GM20000 (cell line): Measurements from ENCODE around the gene CNTD1.

Experiments
- DNase-seq: peaks from one replicate; pipeline ENCODE4 v3.0.0; 2012; ENCODE audit warnings: low spot score
- TF ChIP-seq, protein P1 (sequence below): IDR thresholded peaks from 2 replicates; pipeline ENCODE4 v1.5.1; 2012; ENCODE audit warnings: mild to moderate bottlenecking, control low read depth; ENCODE audit errors: extremely low read depth, missing control alignments

The CNTD1 gene

DNA sequence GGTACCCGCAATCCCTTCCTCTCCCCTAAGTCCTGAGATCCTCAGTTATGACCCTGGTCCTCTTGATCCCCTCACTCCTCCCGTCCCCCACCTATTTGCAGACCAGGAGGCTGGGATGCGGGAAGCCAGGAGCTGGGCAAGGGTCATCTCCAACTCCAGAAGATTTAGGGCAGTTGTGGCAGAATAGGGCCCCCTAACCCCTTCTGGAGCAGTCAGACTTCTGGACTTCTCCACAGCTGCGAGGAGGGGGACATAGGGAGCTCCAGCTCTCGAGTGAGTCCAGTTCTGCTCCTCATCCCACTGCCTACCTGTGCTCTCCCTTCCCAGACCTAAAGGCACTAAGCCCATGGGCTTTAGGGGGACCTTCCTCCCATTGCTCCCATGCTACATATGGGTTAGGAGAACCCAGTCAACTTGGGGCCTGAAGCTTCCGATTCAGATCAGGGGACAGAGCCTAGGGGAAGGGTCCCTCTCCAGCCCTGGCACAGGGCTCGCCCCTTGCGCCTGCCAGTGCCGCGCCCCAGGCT, 17.0 kb upstream of the CNTD1 start:
- peak; percentile 43 for DNase-seq
- TF ChIP-seq, protein P1, sequence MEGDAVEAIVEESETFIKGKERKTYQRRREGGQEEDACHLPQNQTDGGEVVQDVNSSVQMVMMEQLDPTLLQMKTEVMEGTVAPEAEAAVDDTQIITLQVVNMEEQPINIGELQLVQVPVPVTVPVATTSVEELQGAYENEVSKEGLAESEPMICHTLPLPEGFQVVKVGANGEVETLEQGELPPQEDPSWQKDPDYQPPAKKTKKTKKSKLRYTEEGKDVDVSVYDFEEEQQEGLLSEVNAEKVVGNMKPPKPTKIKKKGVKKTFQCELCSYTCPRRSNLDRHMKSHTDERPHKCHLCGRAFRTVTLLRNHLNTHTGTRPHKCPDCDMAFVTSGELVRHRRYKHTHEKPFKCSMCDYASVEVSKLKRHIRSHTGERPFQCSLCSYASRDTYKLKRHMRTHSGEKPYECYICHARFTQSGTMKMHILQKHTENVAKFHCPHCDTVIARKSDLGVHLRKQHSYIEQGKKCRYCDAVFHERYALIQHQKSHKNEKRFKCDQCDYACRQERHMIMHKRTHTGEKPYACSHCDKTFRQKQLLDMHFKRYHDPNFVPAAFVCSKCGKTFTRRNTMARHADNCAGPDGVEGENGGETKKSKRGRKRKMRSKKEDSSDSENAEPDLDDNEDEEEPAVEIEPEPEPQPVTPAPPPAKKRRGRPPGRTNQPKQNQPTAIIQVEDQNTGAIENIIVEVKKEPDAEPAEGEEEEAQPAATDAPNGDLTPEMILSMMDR: no peak

DNA sequence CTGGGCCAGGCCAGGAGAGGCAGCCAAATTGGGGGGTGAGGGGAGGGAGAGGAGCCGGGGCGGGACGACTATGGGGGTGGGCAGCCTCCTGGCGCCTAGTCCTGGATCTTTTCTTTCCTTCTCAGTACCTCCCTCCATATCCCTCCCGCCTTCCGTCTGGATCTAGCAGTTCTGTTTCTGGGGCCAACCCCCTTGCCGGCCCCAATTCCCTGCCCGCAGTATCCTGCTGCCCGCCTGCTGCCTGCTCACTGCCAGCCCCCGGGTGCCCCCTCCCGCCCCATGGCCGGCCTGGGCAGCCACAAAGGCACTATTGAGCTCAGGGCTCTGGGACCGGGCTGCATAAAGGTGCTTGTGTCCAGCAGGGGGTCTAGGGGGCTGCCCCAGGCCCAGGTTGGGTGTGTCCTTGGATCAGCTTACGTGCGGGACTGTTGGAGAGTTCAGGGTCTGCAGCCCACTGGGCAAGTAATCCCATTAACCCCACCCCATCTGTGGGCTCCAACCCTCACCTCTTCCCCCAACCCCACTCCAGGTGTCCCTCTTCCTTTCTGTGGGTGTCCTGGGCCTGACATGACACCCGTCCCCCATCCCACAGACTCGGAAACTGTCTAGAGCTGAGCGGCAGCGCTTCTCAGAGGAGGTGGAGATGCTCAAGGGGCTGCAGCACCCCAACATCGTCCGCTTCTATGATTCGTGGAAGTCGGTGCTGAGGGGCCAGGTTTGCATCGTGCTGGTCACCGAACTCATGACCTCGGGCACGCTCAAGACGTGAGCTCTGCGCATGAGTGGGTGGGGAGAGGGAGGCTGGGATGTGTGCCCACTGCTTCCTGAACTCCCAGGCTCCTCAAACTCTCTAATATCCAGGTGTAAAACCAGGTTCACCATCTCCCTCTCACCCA, 16.2 kb upstream of the CNTD1 start:
- TF ChIP-seq, protein P1: no peak
- no peak for DNase-seq

DNA sequence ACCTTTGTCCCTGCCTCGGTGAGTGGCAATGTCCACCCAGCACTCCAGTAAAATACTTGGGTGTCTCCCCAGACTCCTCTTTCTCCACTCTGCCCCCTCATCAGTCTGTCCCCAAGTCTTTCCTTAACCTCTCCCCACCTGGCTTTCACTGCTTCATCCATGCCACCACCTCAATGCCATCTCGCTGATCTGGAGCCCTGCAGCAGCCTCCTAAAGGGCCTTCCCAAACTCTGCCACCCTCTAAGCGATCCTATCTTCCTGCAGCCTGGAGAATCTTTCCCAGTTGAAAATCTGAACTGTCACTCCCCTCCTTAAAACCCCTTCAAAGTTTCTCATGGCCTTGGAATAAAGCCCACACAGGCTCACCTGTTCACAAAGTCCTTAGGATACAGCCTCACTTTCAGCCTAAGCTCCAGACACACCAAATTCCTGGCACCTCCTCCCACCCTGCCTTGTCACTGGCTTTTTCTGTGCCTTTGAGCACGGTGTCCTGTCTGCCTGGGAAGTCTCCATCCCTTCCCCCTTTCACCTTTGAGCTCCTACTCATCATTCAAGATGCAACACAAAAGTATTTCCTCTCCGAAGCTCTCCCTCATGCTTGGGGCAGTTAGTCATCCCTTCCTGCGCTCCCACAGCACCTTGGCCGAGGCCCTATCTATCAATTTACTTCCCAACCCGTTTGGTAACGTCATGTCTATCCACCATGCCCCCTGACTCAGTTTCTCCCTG, 15.4 kb upstream of the CNTD1 start:
- TF ChIP-seq, protein P1: no peak

DNA sequence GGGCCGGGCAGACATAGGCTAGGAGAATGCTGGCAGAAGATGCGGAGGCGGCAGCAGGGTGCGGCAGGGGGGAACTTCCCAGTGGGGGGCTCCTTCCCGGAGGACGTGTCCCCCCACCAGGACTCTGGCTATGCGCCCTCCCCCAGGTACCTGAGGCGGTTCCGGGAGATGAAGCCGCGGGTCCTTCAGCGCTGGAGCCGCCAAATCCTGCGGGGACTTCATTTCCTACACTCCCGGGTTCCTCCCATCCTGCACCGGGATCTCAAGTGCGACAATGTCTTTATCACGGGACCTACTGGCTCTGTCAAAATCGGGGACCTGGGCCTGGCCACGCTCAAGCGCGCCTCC, 14.9 kb upstream of the CNTD1 start:
- DNase-seq: no peak
- TF ChIP-seq, protein P1: no peak

More for the DNA sequence above, 15.4 kb upstream of the CNTD1 start:
- no peak for DNase-seq

DNA sequence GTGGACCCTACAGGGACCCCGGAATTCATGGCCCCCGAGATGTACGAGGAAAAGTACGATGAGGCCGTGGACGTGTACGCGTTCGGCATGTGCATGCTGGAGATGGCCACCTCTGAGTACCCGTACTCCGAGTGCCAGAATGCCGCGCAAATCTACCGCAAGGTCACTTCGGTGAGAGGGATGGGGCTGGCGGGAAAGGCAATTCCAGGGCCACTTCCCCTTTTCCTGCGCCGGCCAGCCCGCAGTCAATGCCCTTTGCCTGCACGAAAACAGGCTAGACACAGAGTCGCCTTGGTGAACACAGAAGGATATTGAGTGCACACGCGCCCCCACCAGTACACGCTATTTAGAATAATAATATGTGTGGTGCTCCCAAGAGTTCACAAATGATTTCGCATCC, 14.3 kb upstream of the CNTD1 start:
- TF ChIP-seq, protein P1: no peak
- no peak for DNase-seq

DNA sequence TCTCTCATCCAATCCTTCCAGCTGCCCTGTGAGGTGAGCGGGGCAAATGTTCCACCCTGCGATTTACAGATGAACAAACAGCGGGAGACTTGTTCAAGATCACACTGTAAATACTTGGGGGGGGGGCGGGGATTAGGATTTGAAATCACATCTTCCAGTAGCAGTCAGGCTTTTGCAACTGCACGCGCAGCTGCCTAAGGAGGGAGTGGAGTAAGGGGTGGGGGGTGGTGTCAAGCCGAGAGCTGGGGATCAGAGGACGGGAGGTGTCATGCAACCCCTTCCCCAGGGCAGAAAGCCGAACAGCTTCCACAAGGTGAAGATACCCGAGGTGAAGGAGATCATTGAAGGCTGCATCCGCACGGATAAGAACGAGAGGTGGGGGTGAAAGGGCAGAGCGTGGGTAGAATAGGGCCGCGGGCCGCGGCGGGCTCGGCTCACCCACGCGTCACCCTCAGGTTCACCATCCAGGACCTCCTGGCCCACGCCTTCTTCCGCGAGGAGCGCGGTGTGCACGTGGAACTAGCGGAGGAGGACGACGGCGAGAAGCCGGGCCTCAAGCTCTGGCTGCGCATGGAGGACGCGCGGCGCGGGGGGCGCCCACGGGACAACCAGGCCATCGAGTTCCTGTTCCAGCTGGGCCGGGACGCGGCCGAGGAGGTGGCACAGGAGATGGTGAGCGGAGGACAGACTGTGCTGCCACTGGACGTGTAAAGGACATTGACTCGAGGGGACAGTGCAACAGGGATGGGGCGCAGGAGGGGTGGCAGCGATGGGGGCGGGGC, 13.7 kb upstream of the CNTD1 start:
- TF ChIP-seq, protein P1: no peak
- no peak for DNase-seq
